Fibroblast of lung (primary cell): ENCODE measurements around the gene MORC4.

Experiments
- CTCF ChIP-seq, 2 donors: IDR thresholded peaks in 1 of 2; conservative IDR thresholded peaks in 1 of 2; 1 replicate in 1 of 2; 2 replicates in 1 of 2; pipeline ENCODE4 v1.5.1; 2011 to 2012; ENCODE audit warnings: low read length in 2 of 2, control low read depth in 1 of 2, inconsistent platforms in 1 of 2, low read depth in 1 of 2, mild to moderate bottlenecking in 1 of 2
- EZH2 ChIP-seq: IDR thresholded peaks from 2 replicates; pipeline ENCODE4 v1.5.1; 2012; ENCODE audit warnings: low read length, control low read depth, mild to moderate bottlenecking; ENCODE audit errors: missing control alignments

- TF ChIP-seq CTCF (conservative IDR thresholded peaks at IDR 0.05 in 1 of 2, IDR thresholded peaks at IDR 0.05 in 1 of 2; ENCODE audit: low read depth in 1 of 2, low read length in 2 of 2) (no peak), EZH2 (no peak)
These were observed 35.7 kb downstream of the MORC4 start for GRCh38 chrX:106964290-106964689.
